ENCODE measurements around the gene GALM.
"Not testable (repeated sequence)": the region's sequence is repeated elsewhere in the genome, so short reads cannot be mapped to it uniquely, and the experiment has no call there.

GALM gene

DNA sequence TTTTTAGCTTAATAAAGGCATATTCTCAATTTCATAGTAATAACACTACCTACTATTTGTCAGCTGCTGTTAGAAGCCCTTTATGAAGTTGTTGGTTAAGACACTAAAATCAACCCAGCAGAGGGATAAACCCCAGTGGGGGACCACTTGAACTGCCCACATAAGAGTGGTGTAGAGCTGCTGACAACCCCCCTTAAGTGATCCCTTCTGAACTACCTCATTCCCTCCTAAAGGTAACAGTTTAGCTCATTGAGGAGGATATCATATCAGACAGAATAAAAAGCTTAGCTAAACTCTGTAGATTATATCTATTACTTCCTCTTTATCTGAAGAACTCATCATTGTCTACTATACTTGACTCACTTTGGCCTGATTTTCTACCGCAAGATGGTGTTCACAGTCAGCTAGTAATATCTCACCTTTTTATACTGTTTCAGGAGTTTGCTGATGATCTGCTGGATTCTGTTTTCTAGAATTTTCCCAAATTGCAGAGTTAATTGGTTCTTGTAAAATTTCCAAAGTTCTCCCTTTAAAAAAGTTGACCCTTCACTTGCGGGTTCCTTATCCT lies 16.2 kb downstream of the GALM start:
- Histone ChIP-seq H3K27ac (ENCODE audit: low read length) (no peak overlapping the region), H3K36me3 (ENCODE audit: control insufficient read depth in 2 of 2, insufficient read depth in 2 of 2, low read length in 2 of 2) (peaks cover 23 to 29% of the 10 kb centered on the region in 2 donors), H3K4me3 (ENCODE audit: low read length in 2 of 2) (no peak overlapping the region), H3K27me3 (ENCODE audit: control insufficient read depth in 1 of 2, insufficient read depth in 2 of 2, low read length in 2 of 2) (no peaks in the 10 kb centered on the region), H3K9me3 (ENCODE audit: control insufficient read depth in 2 of 2, low read length in 2 of 2) (no peaks in the 10 kb centered on the region), H3K9ac (ENCODE audit: low read length in 2 of 2) (no peak overlapping the region), H3K4me1 (ENCODE audit: control insufficient read depth, insufficient read depth, low read length) (no peaks in the 10 kb centered on the region)

DNA sequence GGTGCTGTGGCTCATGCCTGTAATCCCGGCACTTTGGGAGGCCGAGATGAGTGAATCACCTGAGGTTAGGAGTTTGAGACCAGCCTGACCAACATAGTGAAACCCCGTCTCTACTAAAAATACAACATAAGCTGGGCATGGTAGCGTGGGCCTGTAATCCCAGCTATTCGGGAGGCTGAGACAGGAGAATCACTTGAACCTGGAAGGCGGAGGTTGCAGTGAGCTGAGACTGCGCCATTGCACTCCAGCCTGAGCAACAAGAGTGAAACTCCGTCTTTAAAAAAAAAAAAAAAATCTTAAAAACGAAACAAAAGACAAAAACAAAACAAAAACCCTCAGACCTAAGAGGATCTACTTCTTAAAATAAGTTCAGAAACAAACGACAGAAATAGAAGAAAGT lies 16.7 kb downstream of the GALM start:
- H3K27ac ChIP-seq (ENCODE audit: low read length) = not testable (repeated sequence)

GRCh38 chr2:38683766-38684165 lies 17.9 kb downstream of the GALM start:
- no peak overlapping the region for H3K27ac ChIP-seq (ENCODE audit: low read length)
- peaks cover 21 to 22% of the 10 kb centered on the region in 2 donors for H3K36me3 ChIP-seq (ENCODE audit: control insufficient read depth in 2 of 2, insufficient read depth in 2 of 2, low read length in 2 of 2)

More for the DNA sequence above, 16.7 kb downstream of the GALM start:
- not testable (repeated sequence) for H3K4me1 ChIP-seq (ENCODE audit: control insufficient read depth, insufficient read depth, low read length); H3K9me3 ChIP-seq (ENCODE audit: control insufficient read depth in 2 of 2, low read length in 2 of 2); H3K4me3 ChIP-seq (ENCODE audit: low read length in 2 of 2); H3K27me3 ChIP-seq (ENCODE audit: control insufficient read depth in 1 of 2, insufficient read depth in 2 of 2, low read length in 2 of 2); H3K9ac ChIP-seq (ENCODE audit: low read length in 2 of 2)
- H3K36me3 ChIP-seq (ENCODE audit: control insufficient read depth in 2 of 2, insufficient read depth in 2 of 2, low read length in 2 of 2) = peaks cover 21 to 24% of the 10 kb centered on the region in 2 donors

GRCh38 chr2:38685116-38685735 lies 19.3 kb downstream of the GALM start:
- Histone ChIP-seq H3K9me3 (ENCODE audit: control insufficient read depth in 2 of 2, low read length in 2 of 2) (no peaks in the 10 kb centered on the region), H3K4me3 (ENCODE audit: low read length in 2 of 2) (no peak overlapping the region), H3K9ac (ENCODE audit: low read length in 2 of 2) (no peak overlapping the region), H3K4me1 (ENCODE audit: control insufficient read depth, insufficient read depth, low read length) (no peaks in the 10 kb centered on the region), H3K27ac (ENCODE audit: low read length) (no peak overlapping the region), H3K27me3 (ENCODE audit: control insufficient read depth in 1 of 2, insufficient read depth in 2 of 2, low read length in 2 of 2) (no peaks in the 10 kb centered on the region), H3K36me3 (ENCODE audit: control insufficient read depth in 2 of 2, insufficient read depth in 2 of 2, low read length in 2 of 2) (peaks cover 14 to 18% of the 10 kb centered on the region in 2 donors)

More at GRCh38 chr2:38683766-38684165, 17.9 kb downstream of the GALM start:
- H3K4me3 ChIP-seq (ENCODE audit: low read length in 2 of 2) = no peak overlapping the region
- H3K4me1 ChIP-seq (ENCODE audit: control insufficient read depth, insufficient read depth, low read length) = no peaks in the 10 kb centered on the region
- no peaks in the 10 kb centered on the region for H3K9me3 ChIP-seq (ENCODE audit: control insufficient read depth in 2 of 2, low read length in 2 of 2)
- no peaks in the 10 kb centered on the region for H3K27me3 ChIP-seq (ENCODE audit: control insufficient read depth in 1 of 2, insufficient read depth in 2 of 2, low read length in 2 of 2)
- H3K9ac ChIP-seq (ENCODE audit: low read length in 2 of 2) = no peak overlapping the region

GRCh38 chr2:38690499-38691420 lies 24.8 kb downstream of the GALM start:
- Histone ChIP-seq H3K4me1 (ENCODE audit: control insufficient read depth, insufficient read depth, low read length) (no peaks in the 10 kb centered on the region), H3K27ac (ENCODE audit: low read length) (no peak overlapping the region)

GRCh38 chr2:38691994-38692393 lies 26.1 kb downstream of the GALM start:
- Histone ChIP-seq H3K4me1 (ENCODE audit: control insufficient read depth, insufficient read depth, low read length) (no peaks in the 10 kb centered on the region), H3K4me3 (ENCODE audit: low read length in 2 of 2) (no peak overlapping the region), H3K9ac (ENCODE audit: low read length in 2 of 2) (no peak overlapping the region), H3K27me3 (ENCODE audit: control insufficient read depth in 1 of 2, insufficient read depth in 2 of 2, low read length in 2 of 2) (no peaks in the 10 kb centered on the region), H3K9me3 (ENCODE audit: control insufficient read depth in 2 of 2, low read length in 2 of 2) (no peaks in the 10 kb centered on the region), H3K27ac (ENCODE audit: low read length) (no peak overlapping the region), H3K36me3 (ENCODE audit: control insufficient read depth in 2 of 2, insufficient read depth in 2 of 2, low read length in 2 of 2) (peaks cover 2 to 4% of the 10 kb centered on the region in 2 donors)

More at GRCh38 chr2:38690499-38691420, 24.8 kb downstream of the GALM start:
- H3K9ac ChIP-seq (ENCODE audit: low read length in 2 of 2) = no peak overlapping the region
- H3K27me3 ChIP-seq (ENCODE audit: control insufficient read depth in 1 of 2, insufficient read depth in 2 of 2, low read length in 2 of 2) = no peaks in the 10 kb centered on the region
- H3K4me3 ChIP-seq (ENCODE audit: low read length in 2 of 2) = no peak overlapping the region
- no peaks in the 10 kb centered on the region for H3K9me3 ChIP-seq (ENCODE audit: control insufficient read depth in 2 of 2, low read length in 2 of 2)
- H3K36me3 ChIP-seq (ENCODE audit: control insufficient read depth in 2 of 2, insufficient read depth in 2 of 2, low read length in 2 of 2) = peaks cover 4 to 6% of the 10 kb centered on the region in 2 donors

DNA sequence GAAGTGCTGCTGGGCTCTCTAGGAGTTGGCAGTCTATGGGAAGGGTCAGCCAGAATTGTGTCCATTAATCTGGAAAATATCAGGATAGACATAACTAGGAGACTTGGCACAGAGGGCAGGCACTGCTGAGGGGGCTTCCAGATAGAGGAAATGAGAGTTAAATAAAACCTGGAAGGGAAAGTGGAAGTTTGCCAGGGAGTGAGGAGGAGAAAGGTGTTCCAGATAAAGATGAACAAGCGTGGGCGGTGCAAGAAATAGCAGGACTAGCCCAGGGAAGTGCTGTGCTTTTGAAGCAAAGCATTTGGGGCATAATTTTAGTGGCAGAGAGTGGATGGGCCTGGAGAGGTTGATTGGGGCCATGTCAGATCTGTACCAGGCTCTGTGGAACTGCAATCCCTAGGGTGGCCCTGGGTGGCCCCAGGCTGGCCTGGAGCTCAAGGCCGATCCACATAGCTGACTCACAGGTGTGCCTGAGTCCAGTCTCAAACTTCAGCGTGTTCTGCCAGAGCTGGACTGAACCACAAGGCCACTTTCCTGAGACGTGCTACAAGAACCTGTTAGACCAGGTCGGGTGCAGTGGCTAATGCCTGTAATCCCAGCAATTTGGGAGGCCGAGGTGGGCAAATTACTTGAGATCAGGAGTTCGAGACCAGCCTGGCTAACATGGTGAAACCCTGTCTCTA lies 26.9 kb downstream of the GALM start:
- H3K27ac ChIP-seq (ENCODE audit: low read length) = no peak overlapping the region
- H3K4me3 ChIP-seq (ENCODE audit: low read length in 2 of 2) = no peak overlapping the region
- peaks cover 0 to 4% of the 10 kb centered on the region in 2 donors for H3K36me3 ChIP-seq (ENCODE audit: control insufficient read depth in 2 of 2, insufficient read depth in 2 of 2, low read length in 2 of 2)
- H3K9ac ChIP-seq (ENCODE audit: low read length in 2 of 2) = no peak overlapping the region
- no peaks in the 10 kb centered on the region for H3K27me3 ChIP-seq (ENCODE audit: control insufficient read depth in 1 of 2, insufficient read depth in 2 of 2, low read length in 2 of 2)
- no peaks in the 10 kb centered on the region for H3K4me1 ChIP-seq (ENCODE audit: control insufficient read depth, insufficient read depth, low read length)
- no peaks in the 10 kb centered on the region for H3K9me3 ChIP-seq (ENCODE audit: control insufficient read depth in 2 of 2, low read length in 2 of 2)

- Histone ChIP-seq H3K4me1 (ENCODE audit: control insufficient read depth, insufficient read depth, low read length) (no peaks in the 10 kb centered on the region), H3K27me3 (ENCODE audit: control insufficient read depth in 1 of 2, insufficient read depth in 2 of 2, low read length in 2 of 2) (no peaks in the 10 kb centered on the region), H3K27ac (ENCODE audit: low read length) (no peak overlapping the region), H3K9me3 (ENCODE audit: control insufficient read depth in 2 of 2, low read length in 2 of 2) (no peaks in the 10 kb centered on the region), H3K36me3 (ENCODE audit: control insufficient read depth in 2 of 2, insufficient read depth in 2 of 2, low read length in 2 of 2) (no peaks in the 10 kb centered on the region), H3K4me3 (ENCODE audit: low read length in 2 of 2) (no peak overlapping the region), H3K9ac (ENCODE audit: low read length in 2 of 2) (no peak overlapping the region)
Observed at GRCh38 chr2:38697116-38697840, 31.4 kb downstream of the GALM start.

GRCh38 chr2:38698467-38699003 lies 32.6 kb downstream of the GALM start:
- no peaks in the 10 kb centered on the region for H3K4me1 ChIP-seq (ENCODE audit: control insufficient read depth, insufficient read depth, low read length)
- H3K27me3 ChIP-seq (ENCODE audit: control insufficient read depth in 1 of 2, insufficient read depth in 2 of 2, low read length in 2 of 2) = no peaks in the 10 kb centered on the region
- H3K9ac ChIP-seq (ENCODE audit: low read length in 2 of 2) = no peak overlapping the region
- no peaks in the 10 kb centered on the region for H3K9me3 ChIP-seq (ENCODE audit: control insufficient read depth in 2 of 2, low read length in 2 of 2)
- no peak overlapping the region for H3K27ac ChIP-seq (ENCODE audit: low read length)
- H3K36me3 ChIP-seq (ENCODE audit: control insufficient read depth in 2 of 2, insufficient read depth in 2 of 2, low read length in 2 of 2) = no peaks in the 10 kb centered on the region
- no peak overlapping the region for H3K4me3 ChIP-seq (ENCODE audit: low read length in 2 of 2)
